ENCODE data around the gene CREBBP.

The CREBBP gene

DNA sequence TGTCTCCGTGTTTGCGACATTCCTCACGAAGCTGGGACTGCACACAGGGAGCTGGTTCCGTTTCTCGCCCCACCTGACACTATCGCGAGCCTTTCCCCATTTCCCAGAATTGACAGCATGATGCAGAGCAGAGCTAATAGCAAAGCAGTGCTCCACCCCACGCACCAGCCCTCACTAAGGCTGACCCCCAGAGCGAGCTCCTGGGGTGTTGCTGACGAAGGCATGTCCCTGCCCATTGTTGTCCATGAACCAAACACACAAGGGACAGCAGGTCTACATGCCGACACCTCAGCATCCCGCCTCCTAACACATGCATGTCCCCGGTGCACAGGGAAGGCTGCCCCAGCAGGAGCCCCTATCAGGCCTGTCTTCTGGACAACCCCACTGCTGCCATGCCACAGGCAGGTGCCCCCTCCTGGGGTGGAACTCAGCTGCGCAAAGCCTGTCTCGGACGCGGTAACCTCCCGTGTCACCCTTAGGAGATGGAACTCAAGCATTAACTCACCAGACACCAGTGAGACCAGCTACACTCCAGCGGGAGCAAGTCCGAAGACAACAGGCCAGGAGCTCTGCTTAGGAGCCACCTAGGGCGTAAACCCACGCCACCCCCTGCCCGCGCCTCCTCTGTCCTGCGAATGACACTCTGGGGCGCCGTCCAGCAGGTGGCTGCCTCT lies 146.3 kb downstream of the CREBBP start:
- TF ChIP-seq POLR2A (IDR thresholded peaks at IDR 0.05; ENCODE audit: low read depth, low read length), result no peak
- DNase-seq (ENCODE audit: insufficient read length, low spot score) (no peak), FAIRE-seq (no peak)

GRCh38 chr16:3732171-3732570 lies 148.3 kb downstream of the CREBBP start:
- no peak for FAIRE-seq
- DNase-seq (ENCODE audit: insufficient read length, low spot score), result no peak
- TF ChIP-seq POLR2A (IDR thresholded peaks at IDR 0.05; ENCODE audit: low read depth, low read length), result no peak

DNA sequence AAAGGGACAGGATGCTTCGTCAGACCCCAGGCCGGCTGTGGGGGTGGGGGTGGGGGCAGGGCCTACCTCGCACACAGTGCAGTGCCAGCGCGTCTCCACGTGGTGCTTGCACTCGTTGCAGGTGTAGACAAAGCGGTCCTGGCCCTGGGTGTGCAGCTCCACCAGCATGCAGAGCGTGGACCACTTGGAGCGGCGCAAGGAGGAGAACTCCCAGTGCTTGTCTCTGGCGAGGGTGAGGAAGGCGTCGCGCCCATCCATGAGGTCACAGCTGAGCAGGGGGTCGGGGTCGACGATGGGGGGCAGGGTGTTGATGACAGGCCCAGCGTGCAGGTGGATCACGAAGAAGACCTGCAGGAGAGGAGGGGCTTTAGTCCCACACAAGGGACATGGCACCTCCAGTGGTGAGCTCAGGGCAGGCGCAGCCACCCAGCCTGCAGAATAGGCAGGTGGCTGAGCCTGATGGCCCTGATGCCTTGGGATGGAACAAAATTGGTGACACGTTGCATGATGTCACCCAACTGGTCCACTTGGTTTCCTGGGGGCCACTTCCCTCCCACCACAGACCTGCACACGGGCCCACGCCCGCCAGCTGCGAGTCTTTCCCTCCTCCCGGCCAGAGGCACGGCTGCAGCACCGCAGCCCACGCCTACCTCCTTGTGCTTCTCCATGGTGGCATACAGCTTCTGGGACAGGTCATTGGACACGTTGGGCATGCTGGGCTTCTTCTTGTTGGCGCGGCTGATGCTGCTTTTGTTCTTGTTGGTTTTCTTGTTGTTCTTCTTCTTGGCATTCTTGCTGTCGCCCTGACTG lies 149.2 kb downstream of the CREBBP start:
- FAIRE-seq, result no peak
- TF ChIP-seq POLR2A (IDR thresholded peaks at IDR 0.05; ENCODE audit: low read depth, low read length), result no peak

GRCh38 chr16:3730161-3731125 lies 150.1 kb downstream of the CREBBP start:
- FAIRE-seq (no peak), DNase-seq (ENCODE audit: insufficient read length, low spot score) (no peak)
- TF ChIP-seq POLR2A (IDR thresholded peaks at IDR 0.05; ENCODE audit: low read depth, low read length), result no peak

More for the DNA sequence above, 149.2 kb downstream of the CREBBP start:
- DNase-seq (ENCODE audit: insufficient read length, low spot score), result no peak

- no peak for TF ChIP-seq POLR2A (IDR thresholded peaks at IDR 0.05; ENCODE audit: low read depth, low read length)
- no peak for FAIRE-seq
- DNase-seq (ENCODE audit: insufficient read length, low spot score), result no peak
Measured at GRCh38 chr16:3729161-3730112, 151.1 kb downstream of the CREBBP start.

DNA sequence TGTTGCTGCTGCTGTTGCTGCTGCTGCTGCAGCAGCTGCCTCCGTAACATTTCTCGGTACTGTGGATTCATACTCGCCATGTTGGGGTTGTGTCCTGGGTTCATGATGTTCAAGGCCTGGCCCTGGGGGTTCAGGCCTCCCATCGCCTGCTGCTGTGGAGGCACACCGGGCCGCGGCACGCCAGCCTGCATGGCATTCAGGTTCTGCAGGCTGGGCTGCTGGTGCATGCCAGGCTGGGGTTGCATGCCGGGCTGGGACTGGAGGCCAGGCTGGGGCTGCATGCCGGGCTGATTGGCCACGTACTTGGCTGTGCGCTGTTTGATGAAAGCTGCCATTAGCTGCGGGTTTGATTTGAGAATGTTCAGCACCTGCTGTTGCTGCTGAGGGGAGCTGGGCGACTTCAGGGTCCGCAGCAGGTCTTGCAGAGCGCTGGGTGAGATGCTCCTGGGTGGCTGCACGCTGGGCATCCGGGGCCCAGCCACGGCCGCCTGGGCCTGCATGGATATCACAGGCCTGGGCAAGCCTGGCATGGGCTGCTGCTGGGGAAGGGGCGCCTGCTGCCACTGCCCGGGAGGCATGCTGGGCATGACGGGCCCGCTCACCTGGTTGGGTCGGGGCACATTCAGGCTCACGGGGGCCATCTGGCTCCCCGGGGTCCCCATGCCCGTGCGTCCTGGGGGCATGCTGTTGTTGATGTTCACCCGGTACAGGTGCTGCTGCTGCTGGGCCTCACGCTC lies 151.9 kb downstream of the CREBBP start:
- DNase-seq (ENCODE audit: insufficient read length, low spot score), result no peak
- TF ChIP-seq POLR2A (IDR thresholded peaks at IDR 0.05; ENCODE audit: low read depth, low read length), result no peak
- FAIRE-seq, result no peak

GRCh38 chr16:3727806-3728381 lies 152.6 kb downstream of the CREBBP start:
- no peak for DNase-seq (ENCODE audit: insufficient read length, low spot score)
- no peak for FAIRE-seq

DNA sequence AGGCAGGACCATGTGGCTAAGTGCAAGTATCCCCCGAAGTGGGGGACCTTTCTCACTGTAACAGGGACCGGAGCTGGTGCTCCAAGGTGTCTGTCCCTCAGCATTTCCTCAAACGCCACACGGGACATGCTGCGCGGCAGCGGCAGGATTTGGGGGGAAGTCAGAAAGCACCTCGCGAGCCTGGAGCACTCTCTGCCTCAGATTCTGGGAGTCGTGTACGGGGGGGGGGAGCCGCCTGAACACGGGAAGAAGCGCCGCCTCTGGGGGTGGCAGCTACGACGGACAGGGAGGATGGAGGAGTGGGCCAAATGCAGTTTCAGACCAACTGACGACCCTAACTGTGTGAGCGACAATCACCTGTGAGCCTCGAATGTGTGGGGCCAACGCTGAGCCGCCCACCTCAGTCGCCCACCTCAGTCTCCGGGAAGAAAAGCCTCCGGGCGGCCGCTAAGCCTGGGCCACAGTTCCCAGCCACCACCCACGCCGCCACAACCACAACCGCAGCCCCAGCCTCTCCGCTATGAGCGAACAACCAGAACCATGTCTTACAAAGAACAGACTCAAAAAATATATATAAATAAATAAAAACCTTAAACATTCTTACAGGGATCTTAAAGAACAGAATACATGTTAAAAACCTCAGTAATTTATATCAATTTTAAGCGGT lies 154.4 kb downstream of the CREBBP start:
- no peak for TF ChIP-seq POLR2A (IDR thresholded peaks at IDR 0.05; ENCODE audit: low read depth, low read length)
- FAIRE-seq (no peak), DNase-seq (ENCODE audit: insufficient read length, low spot score) (no peak)

More at GRCh38 chr16:3727806-3728381, 152.6 kb downstream of the CREBBP start:
- no peak for TF ChIP-seq POLR2A (IDR thresholded peaks at IDR 0.05; ENCODE audit: low read depth, low read length)

DNA sequence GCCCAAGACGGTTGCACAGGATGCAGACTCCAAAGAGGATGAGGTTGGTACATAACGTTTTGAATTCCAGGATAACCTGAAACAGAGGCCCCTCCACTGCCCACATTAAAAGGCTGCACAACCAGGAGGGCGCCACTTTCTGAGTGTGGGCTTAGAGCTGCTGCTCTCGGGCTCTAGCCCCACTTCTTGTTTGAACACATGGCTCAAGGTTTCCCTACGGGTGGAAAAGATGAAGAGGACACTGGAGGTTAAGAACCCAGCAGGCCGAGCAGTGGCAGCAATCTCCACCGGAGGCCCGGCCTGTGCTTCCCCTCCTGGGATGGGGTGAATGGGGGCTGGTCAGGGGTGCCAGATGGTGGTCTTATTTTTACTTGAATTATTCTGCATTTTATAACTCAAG lies 155.2 kb downstream of the CREBBP start:
- FAIRE-seq (no peak), DNase-seq (ENCODE audit: insufficient read length, low spot score) (no peak)
- TF ChIP-seq POLR2A (IDR thresholded peaks at IDR 0.05; ENCODE audit: low read depth, low read length), result no peak

- no peak for TF ChIP-seq POLR2A (IDR thresholded peaks at IDR 0.05; ENCODE audit: low read depth, low read length)
- no peak for DNase-seq (ENCODE audit: insufficient read length, low spot score)
- no peak for FAIRE-seq
Measured at GRCh38 chr16:3722508-3722907, 158.0 kb downstream of the CREBBP start.

- TF ChIP-seq POLR2A (IDR thresholded peaks at IDR 0.05; ENCODE audit: low read depth, low read length), result no peak
- FAIRE-seq, result no peak
- DNase-seq (ENCODE audit: insufficient read length, low spot score), result no peak
Measured at GRCh38 chr16:3720418-3720817, 160.1 kb downstream of the CREBBP start.

Data from H54 (cell line).